ENCODE results near the gene CLMP. TPM values are rescaled to one million over a fixed set of nuclear protein-coding genes. Genes with fewer than 3 reads are reported as not detected.

CLMP gene
- total and polyA plus RNA-seq, 9 of the 15 experiments (the other 6 are each of a cell fraction or from before 2014, with no cell fraction given) = 0.02 to 0.15 (median 0.03) TPM; not detected in 6

GRCh38 chr11:123195188-123196059, at the start of gene CLMP (continued):
- no peak for TF ChIP-seq ZNF436 (CRISPR knock-in tag; IDR thresholded peaks at IDR 0.05)
- no peak for TF ChIP-seq ZNF407 (IDR thresholded peaks at IDR 0.05; ENCODE audit: low read depth)
- no peak for TF ChIP-seq RFX1 (IDR thresholded peaks at IDR 0.05)
- TF ChIP-seq, protein P1, sequence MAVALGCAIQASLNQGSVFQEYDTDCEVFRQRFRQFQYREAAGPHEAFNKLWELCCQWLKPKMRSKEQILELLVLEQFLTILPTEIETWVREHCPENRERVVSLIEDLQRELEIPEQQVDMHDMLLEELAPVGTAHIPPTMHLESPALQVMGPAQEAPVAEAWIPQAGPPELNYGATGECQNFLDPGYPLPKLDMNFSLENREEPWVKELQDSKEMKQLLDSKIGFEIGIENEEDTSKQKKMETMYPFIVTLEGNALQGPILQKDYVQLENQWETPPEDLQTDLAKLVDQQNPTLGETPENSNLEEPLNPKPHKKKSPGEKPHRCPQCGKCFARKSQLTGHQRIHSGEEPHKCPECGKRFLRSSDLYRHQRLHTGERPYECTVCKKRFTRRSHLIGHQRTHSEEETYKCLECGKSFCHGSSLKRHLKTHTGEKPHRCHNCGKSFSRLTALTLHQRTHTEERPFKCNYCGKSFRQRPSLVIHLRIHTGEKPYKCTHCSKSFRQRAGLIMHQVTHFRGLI (CRISPR knock-in tag; IDR thresholded peaks at IDR 0.05) = no peak
- TF ChIP-seq RBM34 (IDR thresholded peaks at IDR 0.05; ENCODE audit: borderline replicate concordance, insufficient read depth, low read length) = no peak
- no peak for TF ChIP-seq CEBPG (CRISPR knock-in tag; IDR thresholded peaks at IDR 0.05)
- no peak for TF ChIP-seq CEBPG (tag; conservative IDR thresholded peaks at IDR 0.05 in 1 of 2, IDR thresholded peaks at IDR 0.05 in 1 of 2)
- TF ChIP-seq ZNF740 (CRISPR knock-in tag; IDR thresholded peaks at IDR 0.05) = no peak
- TF ChIP-seq ZNF740 (tag; IDR thresholded peaks at IDR 0.05) = no peak
- no peak for TF ChIP-seq MCM7 (IDR thresholded peaks at IDR 0.05)

All from K562 (cell line).